Tibial nerve (tissue), 4 donors: ENCODE measurements around the gene RHOC. TPM values are rescaled to one million over a fixed set of nuclear protein-coding genes. Genes with fewer than 3 reads are reported as not detected.

Source experiments
- DNase-seq, 2 donors: peaks; one replicate each; pipeline ENCODE4 v3.0.0-alpha.2; 2019; ENCODE audit warnings: low spot score in 2 of 2
- H3K27ac ChIP-seq, 4 donors: fragments of 200-600 bp; sonication (generic) in 3 of 4; one replicate each; pipeline ENCODE4 v1.5.1; 2017 to 2019; ENCODE audit warnings: mild to moderate bottlenecking in 1 of 4
- H3K27me3 ChIP-seq, 2 donors: fragments of 200-600 bp; sonication (generic) in 1 of 2; one replicate each; pipeline versions ENCODE4 v1.5.1 to v1.6.0; 2017 to 2019
- H3K36me3 ChIP-seq, 3 donors: fragments of 200-600 bp; sonication (generic); one replicate each; pipeline ENCODE4 v1.5.1; 2018 to 2019
- H3K4me1 ChIP-seq, 4 donors: fragments of 200-600 bp; sonication (generic) in 3 of 4; one replicate each; pipeline ENCODE4 v1.5.1; 2017 to 2019
- H3K4me3 ChIP-seq, 4 donors: fragments of 200-600 bp; sonication (generic) in 3 of 4; one replicate each; pipeline ENCODE4 v1.5.1; 2017 to 2019; ENCODE audit warnings: mild to moderate bottlenecking in 1 of 4, moderate library complexity in 1 of 4
- H3K9me3 ChIP-seq, 4 donors: fragments of 200-600 bp; sonication (generic) in 3 of 4; one replicate each; pipeline ENCODE4 v1.5.1; 2017 to 2019
- EP300 ChIP-seq, 2 donors: sonication (generic); formaldehyde crosslinking; IDR thresholded peaks; one replicate each; pipeline ENCODE4 v1.6.1; 2017; ENCODE audit warnings: antibody characterized with exemption in 2 of 2, mild to moderate bottlenecking in 1 of 2
- POLR2A ChIP-seq, 2 donors: fragments of 450-650 bp; IDR thresholded peaks; one replicate each; pipeline ENCODE4 v1.6.1; 2017; ENCODE audit warnings: antibody characterized with exemption in 2 of 2, mild to moderate bottlenecking in 2 of 2, moderate library complexity in 2 of 2
- WGBS, 2 donors: methylation state at CpG; one replicate each; pipeline ENCODE4 v1.1.5; 2018; 5-methylcytosine and 5-hydroxymethylcytosine counted together
- total RNA-seq, 4 donors: library from RNA; depleted of rRNA; stranded (reverse); fragments of >200 nt; gene quantifications; one replicate each; pipeline ENCODE4 v1.1.0, GENCODE V29; 2016
- TF ChIP-seq, protein P1 (sequence below), 5 experiments: fragments of 200-600 bp in 3 of 5; fragments of 450-650 bp in 2 of 5; sonication (generic) in 3 of 5; IDR thresholded peaks; one replicate each; pipeline ENCODE4 v1.5.1; 2016 to 2019; ENCODE audit warnings: antibody characterized with exemption in 5 of 5, mild to moderate bottlenecking in 3 of 5, moderate library complexity in 2 of 5

RHOC gene
- total RNA-seq, 4 donors from 2014 or later = 225 to 297 (median 293) TPM

DNA sequence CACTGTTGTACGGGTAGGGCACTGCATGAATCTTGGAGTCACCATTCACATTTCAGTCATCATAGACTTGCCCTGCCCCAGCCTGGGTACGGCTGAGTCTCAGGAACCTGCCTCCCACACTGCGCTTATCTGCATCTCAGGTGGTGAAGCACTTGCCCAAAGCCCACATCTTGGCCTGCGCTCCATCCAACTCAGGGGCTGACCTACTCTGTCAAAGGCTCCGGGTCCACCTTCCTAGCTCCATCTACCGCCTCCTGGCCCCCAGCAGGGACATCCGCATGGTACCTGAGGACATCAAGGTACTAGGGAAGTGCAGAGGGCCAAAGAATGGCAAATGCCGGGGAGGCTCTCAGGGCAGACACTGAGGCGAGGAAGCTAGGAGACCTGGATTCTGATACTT, 11.7 kb downstream of the RHOC start:
- WGBS, 2 donors = 87 to 96% methylated on average over 9 of the region's 9 CpGs
- Histone ChIP-seq H3K4me1 (peaks cover 0 to 27% (median 21%) of the 10 kb centered on the region in 4 donors), H3K4me3 (no peak overlapping the region), H3K27ac (peak overlapping the region in 1 of 4 donors; percentile 27), H3K27me3 (no peaks in the 10 kb centered on the region), H3K36me3 (peaks cover 0 to 90% (median 11%) of the 10 kb centered on the region in 3 donors), H3K9me3 (no peaks in the 10 kb centered on the region)
- no peak for DNase-seq
- no peak for TF ChIP-seq POLR2A (IDR thresholded peaks at IDR 0.05)
- TF ChIP-seq, protein P1, sequence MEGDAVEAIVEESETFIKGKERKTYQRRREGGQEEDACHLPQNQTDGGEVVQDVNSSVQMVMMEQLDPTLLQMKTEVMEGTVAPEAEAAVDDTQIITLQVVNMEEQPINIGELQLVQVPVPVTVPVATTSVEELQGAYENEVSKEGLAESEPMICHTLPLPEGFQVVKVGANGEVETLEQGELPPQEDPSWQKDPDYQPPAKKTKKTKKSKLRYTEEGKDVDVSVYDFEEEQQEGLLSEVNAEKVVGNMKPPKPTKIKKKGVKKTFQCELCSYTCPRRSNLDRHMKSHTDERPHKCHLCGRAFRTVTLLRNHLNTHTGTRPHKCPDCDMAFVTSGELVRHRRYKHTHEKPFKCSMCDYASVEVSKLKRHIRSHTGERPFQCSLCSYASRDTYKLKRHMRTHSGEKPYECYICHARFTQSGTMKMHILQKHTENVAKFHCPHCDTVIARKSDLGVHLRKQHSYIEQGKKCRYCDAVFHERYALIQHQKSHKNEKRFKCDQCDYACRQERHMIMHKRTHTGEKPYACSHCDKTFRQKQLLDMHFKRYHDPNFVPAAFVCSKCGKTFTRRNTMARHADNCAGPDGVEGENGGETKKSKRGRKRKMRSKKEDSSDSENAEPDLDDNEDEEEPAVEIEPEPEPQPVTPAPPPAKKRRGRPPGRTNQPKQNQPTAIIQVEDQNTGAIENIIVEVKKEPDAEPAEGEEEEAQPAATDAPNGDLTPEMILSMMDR (IDR thresholded peaks at IDR 0.05) = no peak
- no peak for TF ChIP-seq EP300 (IDR thresholded peaks at IDR 0.05)

DNA sequence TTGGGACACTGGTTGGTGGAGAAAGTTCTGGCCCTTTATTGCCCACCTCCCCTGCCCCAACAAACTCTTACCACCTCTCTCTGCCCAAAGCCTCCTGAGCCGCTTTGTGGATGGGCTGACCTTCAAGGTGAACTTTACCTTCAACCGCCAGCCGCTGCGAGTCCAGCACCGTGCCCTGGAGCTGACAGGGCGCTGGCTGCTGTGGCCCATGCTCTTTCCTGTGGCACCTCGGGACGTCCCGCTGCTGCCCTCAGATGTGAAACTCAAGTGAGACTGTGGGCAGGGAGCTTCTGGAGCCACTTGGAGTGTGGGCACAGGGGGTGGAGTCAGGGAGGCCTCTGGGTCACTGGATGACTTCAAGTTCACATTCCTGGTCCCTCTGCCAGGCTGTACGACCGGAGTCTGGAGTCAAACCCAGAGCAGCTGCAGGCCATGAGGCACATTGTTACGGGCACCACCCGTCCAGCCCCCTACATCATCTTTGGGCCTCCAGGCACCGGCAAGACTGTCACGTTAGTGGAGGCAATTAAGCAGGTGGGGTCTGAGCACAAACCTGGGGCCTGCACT, 12.5 kb downstream of the RHOC start:
- peak overlapping the region in 2 of 4 donors; percentile 0 to 27 for H3K27ac ChIP-seq

DNA sequence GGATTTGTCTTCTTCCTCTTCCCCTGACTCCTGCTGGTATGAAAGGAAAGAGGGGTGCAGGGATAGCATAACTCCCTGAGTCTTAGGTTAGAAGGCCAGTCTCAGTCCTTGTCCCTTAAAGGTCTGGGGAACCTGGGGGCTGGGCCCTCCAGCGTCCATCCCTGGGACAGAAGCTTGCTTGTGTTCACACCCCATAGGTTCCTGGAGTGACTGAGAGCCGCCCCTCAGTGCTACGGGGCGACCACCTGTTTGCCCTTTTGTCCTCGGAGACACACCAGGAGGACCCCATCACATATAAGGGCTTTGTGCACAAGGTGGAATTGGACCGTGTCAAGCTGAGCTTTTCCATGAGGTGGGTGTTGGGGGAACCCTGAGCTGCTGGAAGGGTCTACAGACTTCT, 13.1 kb downstream of the RHOC start:
- Histone ChIP-seq H3K4me3 (no peak overlapping the region), H3K4me1 (peaks cover 0 to 21% (median 9%) of the 10 kb centered on the region in 4 donors), H3K27me3 (no peaks in the 10 kb centered on the region), H3K36me3 (peaks cover 0 to 95% (median 11%) of the 10 kb centered on the region in 3 donors), H3K9me3 (no peaks in the 10 kb centered on the region), H3K27ac (peak overlapping the region in 2 of 4 donors; percentile 0 to 27)
- 89 to 100% methylated on average over 3 to 6 of the region's 6 CpGs for WGBS, 2 donors
- no peak for DNase-seq
- TF ChIP-seq, protein P1 (IDR thresholded peaks at IDR 0.05) = no peak
- TF ChIP-seq POLR2A (IDR thresholded peaks at IDR 0.05) (no peak), EP300 (IDR thresholded peaks at IDR 0.05) (no peak)

More for the DNA sequence above, 12.5 kb downstream of the RHOC start:
- TF ChIP-seq, protein P1 (IDR thresholded peaks at IDR 0.05) = no peak
- no peak for TF ChIP-seq POLR2A (IDR thresholded peaks at IDR 0.05)
- no peak for TF ChIP-seq EP300 (IDR thresholded peaks at IDR 0.05)
- 74 to 79% methylated on average over 10 to 11 of the region's 15 CpGs for WGBS, 2 donors
- H3K4me1 ChIP-seq = peaks cover 0 to 21% (median 13%) of the 10 kb centered on the region in 4 donors
- no peaks in the 10 kb centered on the region for H3K27me3 ChIP-seq
- DNase-seq = no peak
- H3K9me3 ChIP-seq = no peaks in the 10 kb centered on the region
- H3K4me3 ChIP-seq = no peak overlapping the region
- H3K36me3 ChIP-seq = peaks cover 0 to 96% (median 11%) of the 10 kb centered on the region in 3 donors

DNA sequence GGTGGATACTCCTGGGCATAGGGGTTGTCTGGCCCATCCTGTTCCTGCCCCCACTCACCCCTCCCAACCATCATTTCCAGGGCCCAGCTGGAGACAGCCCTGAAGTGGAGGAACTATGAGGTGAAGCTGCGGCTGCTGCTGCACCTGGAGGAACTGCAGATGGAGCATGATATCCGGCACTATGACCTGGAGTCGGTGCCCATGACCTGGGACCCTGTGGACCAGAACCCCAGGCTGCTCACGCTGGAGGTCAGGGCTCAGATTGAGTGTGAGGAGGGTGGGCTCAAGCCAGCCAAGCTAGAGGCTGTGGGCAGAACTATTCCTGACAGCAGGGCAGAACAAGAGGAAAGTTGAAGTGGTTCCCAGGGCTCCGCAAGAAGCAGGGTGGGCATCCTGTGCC, 14.2 kb downstream of the RHOC start:
- no peak for DNase-seq
- Histone ChIP-seq H3K9me3 (no peaks in the 10 kb centered on the region), H3K36me3 (peaks cover 0 to 83% (median 6%) of the 10 kb centered on the region in 3 donors), H3K4me1 (peaks cover 0 to 22% (median 10%) of the 10 kb centered on the region in 4 donors), H3K4me3 (no peak overlapping the region), H3K27me3 (no peaks in the 10 kb centered on the region), H3K27ac (no peak overlapping the region)
- WGBS, 2 donors = 92 to 93% methylated on average over 5 of the region's 5 CpGs
- no peak for TF ChIP-seq POLR2A (IDR thresholded peaks at IDR 0.05)
- TF ChIP-seq, protein P1 (IDR thresholded peaks at IDR 0.05) = no peak
- no peak for TF ChIP-seq EP300 (IDR thresholded peaks at IDR 0.05)

DNA sequence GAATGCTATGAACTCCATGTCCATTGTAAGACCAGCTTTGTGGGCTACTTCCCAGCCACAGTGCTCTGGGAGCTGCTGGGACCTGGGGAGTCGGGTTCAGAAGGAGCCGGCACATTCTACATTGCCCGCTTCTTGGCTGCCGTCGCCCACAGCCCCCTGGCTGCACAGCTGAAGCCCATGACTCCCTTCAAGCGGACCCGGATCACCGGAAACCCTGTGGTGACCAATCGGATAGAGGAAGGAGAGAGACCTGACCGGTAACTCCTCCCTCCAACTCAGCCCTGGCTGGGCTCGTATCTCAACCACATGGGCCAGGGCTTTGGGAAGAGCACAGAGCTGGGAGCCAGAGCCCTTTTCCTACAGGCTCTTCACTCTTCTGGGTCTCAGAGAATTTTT, 17.1 kb downstream of the RHOC start:
- Histone ChIP-seq H3K36me3 (peaks cover 0 to 56% (median 6%) of the 10 kb centered on the region in 3 donors), H3K27me3 (no peaks in the 10 kb centered on the region), H3K9me3 (no peaks in the 10 kb centered on the region), H3K4me1 (peaks cover 0 to 28% (median 11%) of the 10 kb centered on the region in 4 donors), H3K27ac (peak overlapping the region in 1 of 4 donors; percentile 86), H3K4me3 (no peak overlapping the region)
- no peak for DNase-seq
- TF ChIP-seq POLR2A (IDR thresholded peaks at IDR 0.05) = no peak
- TF ChIP-seq, protein P1 (IDR thresholded peaks at IDR 0.05) = no peak
- TF ChIP-seq EP300 (IDR thresholded peaks at IDR 0.05) = no peak
- 82 to 84% methylated on average over 9 to 11 of the region's 11 CpGs for WGBS, 2 donors
